Activated CD4-positive, alpha-beta T cell treated with anti-CD3 and anti-CD28 coated beads for 4 hours (primary cell): ENCODE results near the gene ANKRD26.
A peak's percentile ranks its signal among the peaks of the same experiment; 100 is the strongest.
"Not testable (repeated sequence)": the region's sequence is repeated elsewhere in the genome, so short reads cannot be mapped to it uniquely, and the experiment has no call there.

Experiments used
- DNase-seq, 2 donors: peaks; one replicate each; pipeline ENCODE4 v3.0.0-alpha.2; 2020

The ANKRD26 gene

GRCh38 chr10:27099916-27100812, at the start of gene ANKRD26:
Gene ANKRD26 (minus strand): TSS chr10:27100494. CDS start chr10:27100326, 168 bp downstream.
- peak; percentile 96 to 98 for DNase-seq

- no peak for DNase-seq
These were observed 47.4 kb upstream of the ANKRD26 start for GRCh38 chr10:27147701-27148100.

- no peak for DNase-seq
These were observed 45.6 kb upstream of the ANKRD26 start for GRCh38 chr10:27145937-27146336.

- no peak for DNase-seq
These were observed 43.4 kb upstream of the ANKRD26 start for GRCh38 chr10:27143686-27144085.

GRCh38 chr10:27138277-27138676, 38.0 kb upstream of the ANKRD26 start:
- no peak for DNase-seq

- DNase-seq = no peak
These were observed 34.1 kb upstream of the ANKRD26 start for GRCh38 chr10:27134371-27134770.

GRCh38 chr10:27108165-27108564, 7.9 kb upstream of the ANKRD26 start:
- no peak for DNase-seq

- no peak for DNase-seq
These were observed 4.6 kb upstream of the ANKRD26 start for GRCh38 chr10:27104919-27105318.

- peak; percentile 8 to 14 for DNase-seq
These were observed 586 bp upstream of the ANKRD26 start for GRCh38 chr10:27100813-27101347.

- no peak for DNase-seq
These were observed 846 bp downstream of the ANKRD26 start for GRCh38 chr10:27099448-27099847.

GRCh38 chr10:27088119-27089044, 11.9 kb downstream of the ANKRD26 start:
- no peak for DNase-seq

GRCh38 chr10:27072436-27073114, 27.7 kb downstream of the ANKRD26 start:
- no peak for DNase-seq

GRCh38 chr10:27068217-27068891, 31.9 kb downstream of the ANKRD26 start:
- DNase-seq = no peak

- DNase-seq = no peak
These were observed 35.2 kb downstream of the ANKRD26 start for GRCh38 chr10:27065084-27065483.

- no peak for DNase-seq
These were observed 47.6 kb downstream of the ANKRD26 start for GRCh38 chr10:27052656-27053055.

GRCh38 chr10:27045247-27045646, 55.0 kb downstream of the ANKRD26 start:
- not testable (repeated sequence) for DNase-seq

- DNase-seq = no peak
These were observed 59.1 kb downstream of the ANKRD26 start for GRCh38 chr10:27041196-27041595.

GRCh38 chr10:27038168-27038567, 62.1 kb downstream of the ANKRD26 start:
- DNase-seq = no peak

GRCh38 chr10:27035163-27035562, 65.1 kb downstream of the ANKRD26 start:
- DNase-seq = no peak

- no peak for DNase-seq
These were observed 70.2 kb downstream of the ANKRD26 start for GRCh38 chr10:27030060-27030459.

GRCh38 chr10:27022048-27022447, 78.2 kb downstream of the ANKRD26 start:
- DNase-seq = no peak

- no peak for DNase-seq
These were observed 80.1 kb downstream of the ANKRD26 start for GRCh38 chr10:27020243-27020642.
